Measurements from ENCODE around the gene TMEM88. TPM values are rescaled to one million over a fixed set of nuclear protein-coding genes. Genes with fewer than 3 reads are reported as not detected.

Gene TMEM88
- total and polyA plus RNA-seq, 2 of the 8 experiments (the other 6 are each of a cell fraction or from before 2014, with no cell fraction given): 0.69 to 8.8 TPM

GRCh38 chr17:7817643-7817964 is 37.3 kb upstream of the TMEM88 start (continued):
- TF ChIP-seq CHD7 (IDR thresholded peaks at IDR 0.05; ENCODE audit: insufficient replicate concordance, low read length) (no peak), MAFK (IDR thresholded peaks at IDR 0.05; ENCODE audit: low read depth, low read length) (no peak)
